ENCODE data around the gene ATP2B3.

ATP2B3 gene

DNA sequence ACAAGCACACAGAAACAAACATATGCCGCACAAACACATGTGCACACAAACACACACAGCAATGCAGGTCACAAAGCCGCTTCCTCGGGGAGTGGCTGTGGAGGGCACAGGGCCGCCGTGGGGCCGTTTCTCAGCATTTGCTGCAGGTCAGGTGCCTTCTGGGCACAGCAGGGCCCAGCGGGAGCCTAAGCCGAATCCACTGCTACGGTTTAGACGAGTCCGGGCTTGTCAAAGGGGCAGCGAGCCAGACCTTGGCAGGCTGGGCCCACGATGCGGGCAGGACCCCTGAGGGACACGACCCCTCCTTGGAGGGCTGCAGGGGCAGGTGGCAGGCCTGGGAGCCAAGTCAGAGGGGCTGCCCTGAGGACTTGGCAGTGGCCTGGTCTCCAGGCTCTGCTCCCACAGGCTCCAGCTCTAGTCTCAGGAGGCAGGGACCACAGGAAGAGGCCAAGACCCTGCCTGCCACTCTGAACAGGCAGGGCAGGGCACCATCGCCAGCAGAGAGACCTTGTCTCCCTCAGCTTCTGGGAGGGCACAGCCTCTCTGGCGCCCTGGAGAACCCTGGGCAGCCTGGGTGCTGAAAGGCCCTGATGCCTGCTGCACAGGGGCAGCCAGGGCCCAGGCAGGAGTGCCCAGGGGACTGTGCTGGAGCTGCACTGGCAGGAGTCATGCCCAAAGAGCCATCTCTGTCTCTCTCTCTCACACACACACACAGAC is 5.5 kb upstream of the ATP2B3 start:
- H3K4ac ChIP-seq (ENCODE audit: low read depth, low read length): no peak overlapping the region
- no peak overlapping the region for H2AK5ac ChIP-seq (ENCODE audit: low read length)
- H3K23ac ChIP-seq (ENCODE audit: low read length): no peak overlapping the region
- no peaks in the 10 kb centered on the region for H3K27me3 ChIP-seq (ENCODE audit: insufficient read depth, low read length, poor library complexity)
- no peak overlapping the region for H3K9ac ChIP-seq (ENCODE audit: low read length)
- no peak overlapping the region for H2BK15ac ChIP-seq (replicated peaks; ENCODE audit: low read depth)
- H2BK5ac ChIP-seq (ENCODE audit: low read length): no peak overlapping the region
- H3K79me1 ChIP-seq (ENCODE audit: low read length): no peaks in the 10 kb centered on the region
- no peak overlapping the region for H3K4me2 ChIP-seq (ENCODE audit: low read length)
- no peak overlapping the region for H3K4me3 ChIP-seq (ENCODE audit: low read length)
- no peak overlapping the region for H4K5ac ChIP-seq (ENCODE audit: low read length)
- H3K18ac ChIP-seq (ENCODE audit: low read length): no peak overlapping the region
- no peak overlapping the region for H4K8ac ChIP-seq (ENCODE audit: low read depth, low read length)
- no peaks in the 10 kb centered on the region for H3K79me2 ChIP-seq (ENCODE audit: control insufficient read depth, insufficient read depth, low read length)
- H3K56ac ChIP-seq (ENCODE audit: low read length): no peak overlapping the region
- H3K27ac ChIP-seq (ENCODE audit: low read depth, low read length): no peak overlapping the region
- no CpG with 5 or more reads among the region's 17 CpGs for WGBS (ENCODE audit: extremely low coverage, insufficient coverage, low lambda C conversion rate)
- DNase-seq: no peak
- no peak overlapping the region for H2BK120ac ChIP-seq (ENCODE audit: low read depth, low read length)
- no peaks in the 10 kb centered on the region for H3K4me1 ChIP-seq (ENCODE audit: control insufficient read depth, low read depth, low read length)
- no peaks in the 10 kb centered on the region for H3K36me3 ChIP-seq (ENCODE audit: control insufficient read depth, insufficient read depth, low read length)

DNA sequence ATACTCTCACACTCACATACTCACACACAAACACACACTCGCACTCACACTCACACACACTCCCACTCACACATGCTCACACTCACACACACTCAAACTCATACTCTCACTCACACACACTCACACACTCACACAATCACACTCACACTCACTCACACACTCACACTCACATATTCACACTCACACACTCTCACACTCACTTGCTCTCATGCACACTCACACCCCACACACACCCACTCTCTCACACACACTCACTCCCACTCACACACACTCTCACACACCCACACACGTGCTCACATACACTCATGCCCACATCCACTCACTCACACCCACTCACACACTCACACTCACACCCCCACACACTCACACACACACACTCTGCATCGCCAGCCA is 4.9 kb upstream of the ATP2B3 start:
- Histone ChIP-seq H2BK120ac (ENCODE audit: low read depth, low read length) (no peak overlapping the region), H3K27me3 (ENCODE audit: insufficient read depth, low read length, poor library complexity) (no peaks in the 10 kb centered on the region), H4K5ac (ENCODE audit: low read length) (no peak overlapping the region)

DNA sequence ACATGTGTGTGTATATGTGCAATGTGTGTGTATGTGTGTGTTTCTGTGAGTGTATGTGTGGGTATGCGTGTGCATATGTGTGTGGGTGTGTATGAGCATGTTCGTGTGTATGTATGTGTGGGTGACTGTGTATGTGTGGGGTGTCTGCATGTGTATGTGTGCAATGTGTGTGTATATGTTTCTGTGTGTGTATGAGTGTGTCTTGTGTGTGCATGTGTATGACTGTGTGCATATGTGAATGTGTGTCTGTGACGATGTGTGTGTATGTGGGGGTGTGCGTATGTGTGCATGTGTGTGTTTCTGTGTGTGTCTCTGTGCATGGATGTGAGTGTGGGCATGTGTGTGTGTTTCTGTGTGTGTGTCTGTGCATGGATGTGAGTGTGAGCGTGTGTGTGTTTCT is 4.2 kb upstream of the ATP2B3 start:
- no peak overlapping the region for H3K4me2 ChIP-seq (ENCODE audit: low read length)
- no peak overlapping the region for H4K5ac ChIP-seq (ENCODE audit: low read length)
- H3K9ac ChIP-seq (ENCODE audit: low read length): no peak overlapping the region
- H4K8ac ChIP-seq (ENCODE audit: low read depth, low read length): no peak overlapping the region
- no peak overlapping the region for H3K56ac ChIP-seq (ENCODE audit: low read length)
- H3K18ac ChIP-seq (ENCODE audit: low read length): no peak overlapping the region
- no peaks in the 10 kb centered on the region for H3K79me2 ChIP-seq (ENCODE audit: control insufficient read depth, insufficient read depth, low read length)
- no peak overlapping the region for H2BK5ac ChIP-seq (ENCODE audit: low read length)
- no peak for DNase-seq
- no peak overlapping the region for H2AK5ac ChIP-seq (ENCODE audit: low read length)
- H3K4me3 ChIP-seq (ENCODE audit: low read length): no peak overlapping the region
- no peaks in the 10 kb centered on the region for H3K4me1 ChIP-seq (ENCODE audit: control insufficient read depth, low read depth, low read length)
- H2BK120ac ChIP-seq (ENCODE audit: low read depth, low read length): no peak overlapping the region
- no peak overlapping the region for H3K4ac ChIP-seq (ENCODE audit: low read depth, low read length)
- no CpG with 5 or more reads among the region's 5 CpGs for WGBS (ENCODE audit: extremely low coverage, insufficient coverage, low lambda C conversion rate)
- H3K23ac ChIP-seq (ENCODE audit: low read length): no peak overlapping the region
- no peak overlapping the region for H2BK15ac ChIP-seq (replicated peaks; ENCODE audit: low read depth)
- H3K27ac ChIP-seq (ENCODE audit: low read depth, low read length): no peak overlapping the region
- no peaks in the 10 kb centered on the region for H3K79me1 ChIP-seq (ENCODE audit: low read length)
- no peaks in the 10 kb centered on the region for H3K36me3 ChIP-seq (ENCODE audit: control insufficient read depth, insufficient read depth, low read length)
- peaks cover 5% of the 10 kb centered on the region for H3K27me3 ChIP-seq (ENCODE audit: insufficient read depth, low read length, poor library complexity)

More for the DNA sequence above, 4.9 kb upstream of the ATP2B3 start:
- Histone ChIP-seq H2BK5ac (ENCODE audit: low read length) (no peak overlapping the region), H2AK5ac (ENCODE audit: low read length) (no peak overlapping the region), H3K4me1 (ENCODE audit: control insufficient read depth, low read depth, low read length) (no peaks in the 10 kb centered on the region), H3K79me2 (ENCODE audit: control insufficient read depth, insufficient read depth, low read length) (no peaks in the 10 kb centered on the region), H3K23ac (ENCODE audit: low read length) (no peak overlapping the region), H3K36me3 (ENCODE audit: control insufficient read depth, insufficient read depth, low read length) (no peaks in the 10 kb centered on the region), H3K27ac (ENCODE audit: low read depth, low read length) (no peak overlapping the region), H3K79me1 (ENCODE audit: low read length) (no peaks in the 10 kb centered on the region), H3K4ac (ENCODE audit: low read depth, low read length) (no peak overlapping the region), H2BK15ac (replicated peaks; ENCODE audit: low read depth) (no peak overlapping the region), H3K56ac (ENCODE audit: low read length) (no peak overlapping the region), H3K9ac (ENCODE audit: low read length) (no peak overlapping the region), H3K18ac (ENCODE audit: low read length) (no peak overlapping the region), H3K4me2 (ENCODE audit: low read length) (no peak overlapping the region), H4K8ac (ENCODE audit: low read depth, low read length) (no peak overlapping the region), H3K4me3 (ENCODE audit: low read length) (no peak overlapping the region)
- no peak for DNase-seq
- 100% methylated on average over 1 of the region's 3 CpGs for WGBS (ENCODE audit: extremely low coverage, insufficient coverage, low lambda C conversion rate)

DNA sequence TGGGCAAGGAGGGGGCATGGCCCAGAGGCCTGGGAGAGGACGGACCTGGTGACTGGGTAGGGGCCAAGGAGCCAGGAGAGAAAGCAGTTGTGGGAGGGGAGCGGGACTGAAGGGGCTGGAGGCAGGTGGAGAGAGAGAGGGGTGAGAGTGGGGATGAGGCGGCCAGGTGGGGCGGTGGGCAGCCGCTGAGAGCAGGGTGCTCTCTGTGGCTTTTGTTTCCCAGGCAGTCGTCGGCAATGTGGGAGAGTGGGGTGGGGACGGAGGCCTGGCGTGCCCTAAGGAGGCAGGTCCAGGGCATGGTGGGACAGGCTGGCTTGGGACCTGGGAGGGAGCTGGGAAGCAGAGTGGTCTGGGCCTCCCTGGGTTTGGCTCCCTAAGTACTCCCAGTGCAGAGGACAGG is 3.2 kb upstream of the ATP2B3 start:
- Histone ChIP-seq H3K9ac (ENCODE audit: low read length) (no peak overlapping the region), H3K4me3 (ENCODE audit: low read length) (no peak overlapping the region), H3K56ac (ENCODE audit: low read length) (no peak overlapping the region), H3K23ac (ENCODE audit: low read length) (no peak overlapping the region), H3K4me2 (ENCODE audit: low read length) (no peak overlapping the region), H2BK120ac (ENCODE audit: low read depth, low read length) (no peak overlapping the region), H3K18ac (ENCODE audit: low read length) (no peak overlapping the region), H2BK5ac (ENCODE audit: low read length) (no peak overlapping the region), H3K27me3 (ENCODE audit: insufficient read depth, low read length, poor library complexity) (peaks cover 8% of the 10 kb centered on the region), H3K4me1 (ENCODE audit: control insufficient read depth, low read depth, low read length) (no peaks in the 10 kb centered on the region), H3K36me3 (ENCODE audit: control insufficient read depth, insufficient read depth, low read length) (no peaks in the 10 kb centered on the region), H3K79me2 (ENCODE audit: control insufficient read depth, insufficient read depth, low read length) (no peaks in the 10 kb centered on the region), H2BK15ac (replicated peaks; ENCODE audit: low read depth) (no peak overlapping the region), H4K8ac (ENCODE audit: low read depth, low read length) (no peak overlapping the region), H2AK5ac (ENCODE audit: low read length) (no peak overlapping the region), H3K79me1 (ENCODE audit: low read length) (no peaks in the 10 kb centered on the region), H3K27ac (ENCODE audit: low read depth, low read length) (no peak overlapping the region), H3K4ac (ENCODE audit: low read depth, low read length) (no peak overlapping the region), H4K5ac (ENCODE audit: low read length) (no peak overlapping the region)
- DNase-seq: no peak
- WGBS (ENCODE audit: extremely low coverage, insufficient coverage, low lambda C conversion rate): no CpG with 5 or more reads among the region's 9 CpGs

DNA sequence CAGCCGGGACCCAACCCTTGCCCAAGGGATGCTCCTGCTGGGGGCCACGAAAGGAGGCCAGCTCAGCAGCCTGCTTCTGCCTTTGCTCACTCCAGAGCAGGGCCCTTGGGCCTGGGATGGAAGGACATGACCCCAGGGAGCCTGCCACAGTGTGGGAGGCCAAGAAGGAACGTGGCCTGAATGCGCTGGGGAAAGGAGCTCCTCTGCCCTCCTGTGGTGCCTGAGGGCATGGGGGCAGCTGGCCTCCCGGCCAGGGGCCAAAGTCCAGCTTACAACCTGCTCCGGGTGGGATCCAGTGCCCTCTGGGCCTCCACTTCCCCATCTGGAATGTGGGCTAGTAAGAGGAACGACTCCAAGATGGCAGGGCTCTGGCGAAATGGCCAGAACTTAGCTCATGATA is 2.0 kb upstream of the ATP2B3 start:
- no peaks in the 10 kb centered on the region for H3K4me1 ChIP-seq (ENCODE audit: control insufficient read depth, low read depth, low read length)
- no peak overlapping the region for H3K23ac ChIP-seq (ENCODE audit: low read length)
- H2BK120ac ChIP-seq (ENCODE audit: low read depth, low read length): no peak overlapping the region
- H3K79me2 ChIP-seq (ENCODE audit: control insufficient read depth, insufficient read depth, low read length): no peaks in the 10 kb centered on the region
- H3K9ac ChIP-seq (ENCODE audit: low read length): no peak overlapping the region
- H2BK5ac ChIP-seq (ENCODE audit: low read length): no peak overlapping the region
- no peak for DNase-seq
- H2BK15ac ChIP-seq (replicated peaks; ENCODE audit: low read depth): no peak overlapping the region
- no peak overlapping the region for H4K5ac ChIP-seq (ENCODE audit: low read length)
- H3K27ac ChIP-seq (ENCODE audit: low read depth, low read length): no peak overlapping the region
- H3K4me2 ChIP-seq (ENCODE audit: low read length): no peak overlapping the region
- no peaks in the 10 kb centered on the region for H3K36me3 ChIP-seq (ENCODE audit: control insufficient read depth, insufficient read depth, low read length)
- no peak overlapping the region for H4K8ac ChIP-seq (ENCODE audit: low read depth, low read length)
- no peak overlapping the region for H3K18ac ChIP-seq (ENCODE audit: low read length)
- H2AK5ac ChIP-seq (ENCODE audit: low read length): no peak overlapping the region
- H3K79me1 ChIP-seq (ENCODE audit: low read length): no peaks in the 10 kb centered on the region
- no CpG with 5 or more reads among the region's 8 CpGs for WGBS (ENCODE audit: extremely low coverage, insufficient coverage, low lambda C conversion rate)
- no peak overlapping the region for H3K56ac ChIP-seq (ENCODE audit: low read length)
- peaks cover 8% of the 10 kb centered on the region for H3K27me3 ChIP-seq (ENCODE audit: insufficient read depth, low read length, poor library complexity)
- H3K4ac ChIP-seq (ENCODE audit: low read depth, low read length): no peak overlapping the region
- no peak overlapping the region for H3K4me3 ChIP-seq (ENCODE audit: low read length)

DNA sequence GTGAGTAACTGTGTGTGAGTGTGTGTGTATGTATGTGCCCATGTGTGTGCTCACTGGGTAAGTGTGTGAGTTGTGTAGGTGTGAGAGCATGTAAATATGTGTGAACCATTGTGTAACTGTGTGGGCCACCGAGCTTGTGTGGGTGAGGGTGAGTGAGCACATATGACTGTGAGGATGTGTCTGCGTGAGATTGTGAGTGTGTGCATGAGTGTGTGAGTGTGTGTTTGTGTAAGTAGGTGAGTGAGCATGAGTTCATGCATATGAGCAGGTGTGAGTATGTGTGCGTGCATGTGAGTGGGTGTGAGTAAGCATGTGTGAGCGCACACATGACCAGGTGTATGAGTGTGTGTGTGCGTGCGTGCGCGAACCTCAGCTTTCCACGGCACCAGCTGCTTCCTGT is 1.4 kb upstream of the ATP2B3 start:
- H3K36me3 ChIP-seq (ENCODE audit: control insufficient read depth, insufficient read depth, low read length): no peaks in the 10 kb centered on the region
- peaks cover 8% of the 10 kb centered on the region for H3K27me3 ChIP-seq (ENCODE audit: insufficient read depth, low read length, poor library complexity)
- no peak overlapping the region for H2BK5ac ChIP-seq (ENCODE audit: low read length)
- no peak overlapping the region for H3K4me3 ChIP-seq (ENCODE audit: low read length)
- no peak overlapping the region for H2AK5ac ChIP-seq (ENCODE audit: low read length)
- no peak overlapping the region for H4K5ac ChIP-seq (ENCODE audit: low read length)
- no peak overlapping the region for H3K56ac ChIP-seq (ENCODE audit: low read length)
- WGBS (ENCODE audit: extremely low coverage, insufficient coverage, low lambda C conversion rate): no CpG with 5 or more reads among the region's 9 CpGs
- no peak overlapping the region for H2BK15ac ChIP-seq (replicated peaks; ENCODE audit: low read depth)
- H3K79me1 ChIP-seq (ENCODE audit: low read length): no peaks in the 10 kb centered on the region
- H3K4me2 ChIP-seq (ENCODE audit: low read length): no peak overlapping the region
- no peak overlapping the region for H3K27ac ChIP-seq (ENCODE audit: low read depth, low read length)
- no peak for DNase-seq
- H3K4me1 ChIP-seq (ENCODE audit: control insufficient read depth, low read depth, low read length): no peaks in the 10 kb centered on the region
- H3K79me2 ChIP-seq (ENCODE audit: control insufficient read depth, insufficient read depth, low read length): no peaks in the 10 kb centered on the region
- H2BK120ac ChIP-seq (ENCODE audit: low read depth, low read length): no peak overlapping the region
- no peak overlapping the region for H3K23ac ChIP-seq (ENCODE audit: low read length)
- no peak overlapping the region for H3K4ac ChIP-seq (ENCODE audit: low read depth, low read length)
- H3K9ac ChIP-seq (ENCODE audit: low read length): no peak overlapping the region
- H4K8ac ChIP-seq (ENCODE audit: low read depth, low read length): no peak overlapping the region
- H3K18ac ChIP-seq (ENCODE audit: low read length): no peak overlapping the region
